Right lobe of liver (tissue), 6 donors: ENCODE data around the gene RBMS3. TPM values are rescaled to one million over a fixed set of nuclear protein-coding genes. Genes with fewer than 3 reads are reported as not detected.

ENCODE experiments used
- ATAC-seq, 4 donors: fragments of 200-7000 bp; cut with Tn5 transposase; one replicate each; pipeline ENCODE4 v1.9.1; 2020; ENCODE audit warnings: mild to moderate bottlenecking in 4 of 4, moderate library complexity in 4 of 4
- DNase-seq, 3 donors: peaks; one replicate each; pipeline ENCODE4 v3.0.0-alpha.2; 2020
- H3K27ac ChIP-seq, 3 donors: fragments of 200-600 bp; one replicate each; pipeline ENCODE4 v1.8.0; 2022
- H3K27me3 ChIP-seq, 2 donors: fragments of 200-600 bp; one replicate each; pipeline ENCODE4 v1.8.0; 2022
- H3K36me3 ChIP-seq, 4 donors: fragments of 200-600 bp; sonication (generic) in 1 of 4; one replicate each; pipeline versions ENCODE4 v1.5.1 to v1.8.0; 2017 to 2022; ENCODE audit warnings: control low read depth in 1 of 4
- H3K4me1 ChIP-seq, 4 donors: fragments of 200-600 bp; sonication (generic) in 1 of 4; one replicate each; pipeline versions ENCODE4 v1.5.1 to v1.8.0; 2017 to 2022; ENCODE audit warnings: control low read depth in 1 of 4
- H3K4me3 ChIP-seq, 3 donors: fragments of 200-600 bp; one replicate each; pipeline ENCODE4 v1.8.0; 2022
- H3K9me3 ChIP-seq, 4 donors: fragments of 200-600 bp; sonication (generic) in 1 of 4; one replicate each; pipeline versions ENCODE4 v1.5.1 to v1.8.0; 2017 to 2022; ENCODE audit warnings: control low read depth in 1 of 4
- CTCF ChIP-seq, 4 donors: fragments of 200-600 bp in 3 of 4; fragments of 450-650 bp in 1 of 4; IDR thresholded peaks; one replicate each; pipeline versions ENCODE4 v1.5.1 to v1.8.0; 2016 to 2022; ENCODE audit warnings: antibody characterized with exemption in 4 of 4, mild to moderate bottlenecking in 2 of 4
- POLR2A ChIP-seq: fragments of 450-650 bp; IDR thresholded peaks from one replicate; pipeline ENCODE4 v1.6.1; 2017; ENCODE audit warnings: antibody characterized with exemption, mild to moderate bottlenecking
- WGBS: methylation state at CpG from one replicate; pipeline ENCODE4 v1.1.6; 2018; ENCODE audit warnings: low coverage, low lambda C conversion rate; ENCODE audit not compliant: insufficient coverage; ENCODE audit errors: missing lambda C conversion rate; 5-methylcytosine and 5-hydroxymethylcytosine counted together
- intact Hi-C, 2 donors: fragments of 100-400 bp; cut with DNase I; formaldehyde crosslinking; loops; one replicate each; pipeline versions ENCODE4 v1.11.2 to v1.14.1; 2022
- total RNA-seq, 6 experiments: library from RNA; depleted of rRNA in 2 of 6; stranded (reverse); fragments of >200 nt in 2 of 6; fragmentation: NEBNext Ultra II Directional in 3 of 6; extraction: Animal tissue kit (Norgen Biotek cat#: 25700) in 3 of 6; gene quantifications; one replicate each; pipeline versions ENCODE4 v1.1.0 to v1.2.4, GENCODE V29; 2016 to 2023
- donor health status: DM: no; HTN: yes; CAD: no.
- donor health status: DM: no; HTN: no; CAD: no.
- donor health status: DM: no; HTN: no; CAD: no.
- donor health status: DM: no; HTN: yes; CAD: no.
- donor health status: DM: no; HTN: yes; CAD: no.

Gene RBMS3
- total RNA-seq, 6 experiments from 2014 or later, result 6.3 to 11.5 (median 8.3) TPM

GRCh38 chr3:29557825-29558224 is 277.0 kb downstream of the RBMS3 start:
- no peaks in the 10 kb centered on the region for H3K9me3 ChIP-seq
- no peak overlapping the region for H3K27ac ChIP-seq
- TF ChIP-seq CTCF (IDR thresholded peaks at IDR 0.05), result no peak
- intact Hi-C loops, result no loop called here
- ATAC-seq, result no peak
- no peak overlapping the region for H3K4me3 ChIP-seq
- no peaks in the 10 kb centered on the region for H3K4me1 ChIP-seq
- no peaks in the 10 kb centered on the region for H3K27me3 ChIP-seq
- H3K36me3 ChIP-seq, result no peaks in the 10 kb centered on the region
- DNase-seq, result no peak
- WGBS, result 52% methylated on average over 2 of the region's 2 CpGs

GRCh38 chr3:29559741-29560465 is 279.0 kb downstream of the RBMS3 start:
- Histone ChIP-seq H3K27ac (no peak overlapping the region), H3K36me3 (no peaks in the 10 kb centered on the region), H3K4me3 (no peak overlapping the region), H3K4me1 (no peaks in the 10 kb centered on the region), H3K9me3 (no peaks in the 10 kb centered on the region), H3K27me3 (no peaks in the 10 kb centered on the region)
- ATAC-seq (no peak), DNase-seq (no peak)
- 42% methylated on average over 1 of the region's 1 CpG for WGBS
- TF ChIP-seq CTCF (IDR thresholded peaks at IDR 0.05), result no peak
- no peak for TF ChIP-seq POLR2A
- intact Hi-C loops, result no loop called here

GRCh38 chr3:29561651-29562149 is 280.8 kb downstream of the RBMS3 start:
- Histone ChIP-seq H3K4me3 (no peak overlapping the region), H3K27ac (no peak overlapping the region), H3K4me1 (no peaks in the 10 kb centered on the region), H3K36me3 (no peaks in the 10 kb centered on the region), H3K27me3 (no peaks in the 10 kb centered on the region), H3K9me3 (no peaks in the 10 kb centered on the region)
- intact Hi-C loops, result no loop called here
- ATAC-seq (no peak), DNase-seq (no peak)
- 82% methylated on average over 3 of the region's 4 CpGs for WGBS
- no peak for TF ChIP-seq POLR2A
- TF ChIP-seq CTCF (IDR thresholded peaks at IDR 0.05), result no peak

GRCh38 chr3:29565236-29565635 is 284.4 kb downstream of the RBMS3 start:
- Histone ChIP-seq H3K9me3 (no peaks in the 10 kb centered on the region), H3K4me1 (no peaks in the 10 kb centered on the region), H3K27me3 (no peaks in the 10 kb centered on the region), H3K27ac (no peak overlapping the region), H3K4me3 (no peak overlapping the region), H3K36me3 (no peaks in the 10 kb centered on the region)
- no peak for TF ChIP-seq CTCF (IDR thresholded peaks at IDR 0.05)
- no peak for TF ChIP-seq POLR2A
- DNase-seq, result no peak
- intact Hi-C loops, result no loop called here
- no peak for ATAC-seq
